ENCODE measurements around the gene WWOX. TPM values are rescaled to one million over a fixed set of nuclear protein-coding genes. Genes with fewer than 3 reads are reported as not detected.

WWOX gene
- total RNA-seq, 1 donor from 2014 or later: 17.8 TPM

- intact Hi-C loops (cut with micrococcal nuclease): no loop called here
- DNase-seq (ENCODE audit: low spot score): no peak
- Mint-ChIP-seq H3K4me3 (no peak overlapping the region), H3K36me3 (ENCODE audit: low read depth) (no peaks in the 10 kb centered on the region), H3K27me3 (ENCODE audit: insufficient read depth) (no peaks in the 10 kb centered on the region), H3K4me1 (ENCODE audit: low read depth) (peaks cover 13% of the 10 kb centered on the region), H3K27ac (no peak overlapping the region), H3K9me3 (no peaks in the 10 kb centered on the region)
Observed at GRCh38 chr16:78137179-78137578, 37.7 kb downstream of the WWOX start.

GRCh38 chr16:78137782-78138616 is 38.5 kb downstream of the WWOX start:
- no peak overlapping the region for H3K27ac Mint-ChIP-seq
- no peak overlapping the region for H3K4me3 Mint-ChIP-seq
- DNase-seq (ENCODE audit: low spot score): no peak
- H3K27me3 Mint-ChIP-seq (ENCODE audit: insufficient read depth): no peaks in the 10 kb centered on the region
- peaks cover 13% of the 10 kb centered on the region for H3K4me1 Mint-ChIP-seq (ENCODE audit: low read depth)
- H3K36me3 Mint-ChIP-seq (ENCODE audit: low read depth): no peaks in the 10 kb centered on the region
- no peaks in the 10 kb centered on the region for H3K9me3 Mint-ChIP-seq
- intact Hi-C loops (cut with micrococcal nuclease): no loop called here

- DNase-seq (ENCODE audit: low spot score): no peak
- Mint-ChIP-seq H3K4me1 (ENCODE audit: low read depth) (no peaks in the 10 kb centered on the region), H3K9me3 (no peaks in the 10 kb centered on the region), H3K4me3 (no peak overlapping the region), H3K36me3 (ENCODE audit: low read depth) (no peaks in the 10 kb centered on the region), H3K27ac (no peak overlapping the region), H3K27me3 (ENCODE audit: insufficient read depth) (no peaks in the 10 kb centered on the region)
- intact Hi-C loops (cut with micrococcal nuclease): no loop called here
Observed at GRCh38 chr16:78140818-78141466, 41.5 kb downstream of the WWOX start.

DNA sequence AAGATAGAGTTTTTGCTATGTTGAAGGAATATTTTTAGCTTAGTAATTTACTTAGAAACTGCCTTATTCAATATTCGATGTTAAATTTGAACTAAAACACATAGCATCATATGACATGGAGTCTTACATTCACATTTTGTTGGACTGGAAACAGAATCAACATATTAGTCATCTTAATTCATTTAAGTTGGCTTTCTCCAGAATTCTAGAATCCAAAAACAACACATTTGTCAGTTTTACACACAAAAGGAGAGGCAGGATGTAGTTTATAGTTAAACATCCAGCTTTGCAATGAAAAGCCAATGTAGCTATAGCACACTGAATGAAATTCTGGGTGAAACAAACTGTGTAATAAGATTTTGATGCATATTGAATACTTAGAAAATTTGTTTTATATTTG is 43.3 kb downstream of the WWOX start:
- intact Hi-C loops (cut with micrococcal nuclease): no loop called here
- H3K36me3 Mint-ChIP-seq (ENCODE audit: low read depth): no peaks in the 10 kb centered on the region
- no peak overlapping the region for H3K27ac Mint-ChIP-seq

DNA sequence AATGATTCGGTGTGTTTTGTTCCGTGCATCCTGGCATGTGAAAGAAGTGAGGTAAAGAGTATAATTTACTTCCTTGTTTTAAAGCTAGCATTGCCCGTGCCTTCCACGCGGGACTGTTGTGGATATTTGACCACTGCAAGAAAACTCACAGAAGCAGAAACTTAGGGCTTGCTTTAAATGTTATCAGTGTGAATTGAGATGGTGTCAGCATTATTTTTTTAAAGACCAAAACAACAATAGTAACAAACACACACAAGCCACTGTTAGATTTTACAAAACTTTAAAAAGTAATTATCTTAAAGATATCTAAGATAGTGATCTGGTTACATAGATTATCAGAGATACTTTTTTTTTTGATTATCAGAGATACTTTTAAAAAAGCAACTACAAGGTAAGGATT is 47.4 kb downstream of the WWOX start:
- no peak for DNase-seq (ENCODE audit: low spot score)
- H3K4me1 Mint-ChIP-seq (ENCODE audit: low read depth): no peaks in the 10 kb centered on the region
- no peak overlapping the region for H3K4me3 Mint-ChIP-seq

More for the DNA sequence above, 43.3 kb downstream of the WWOX start:
- no peak for DNase-seq (ENCODE audit: low spot score)
- Mint-ChIP-seq H3K4me1 (ENCODE audit: low read depth) (no peaks in the 10 kb centered on the region), H3K27me3 (ENCODE audit: insufficient read depth) (no peaks in the 10 kb centered on the region), H3K9me3 (no peaks in the 10 kb centered on the region), H3K4me3 (no peak overlapping the region)

GRCh38 chr16:78147911-78148401 is 48.5 kb downstream of the WWOX start:
- Mint-ChIP-seq H3K36me3 (ENCODE audit: low read depth) (no peaks in the 10 kb centered on the region), H3K27me3 (ENCODE audit: insufficient read depth) (no peaks in the 10 kb centered on the region), H3K4me3 (no peak overlapping the region), H3K4me1 (ENCODE audit: low read depth) (no peaks in the 10 kb centered on the region), H3K27ac (no peak overlapping the region), H3K9me3 (no peaks in the 10 kb centered on the region)
- no peak for DNase-seq (ENCODE audit: low spot score)
- intact Hi-C loops (cut with micrococcal nuclease): no loop called here

More for the DNA sequence above, 47.4 kb downstream of the WWOX start:
- no peaks in the 10 kb centered on the region for H3K27me3 Mint-ChIP-seq (ENCODE audit: insufficient read depth)
- intact Hi-C loops (cut with micrococcal nuclease): no loop called here
- H3K36me3 Mint-ChIP-seq (ENCODE audit: low read depth): no peaks in the 10 kb centered on the region
- H3K27ac Mint-ChIP-seq: no peak overlapping the region
- H3K9me3 Mint-ChIP-seq: no peaks in the 10 kb centered on the region

GRCh38 chr16:78150233-78150632 is 50.8 kb downstream of the WWOX start:
- H3K36me3 Mint-ChIP-seq (ENCODE audit: low read depth): no peaks in the 10 kb centered on the region
- H3K4me3 Mint-ChIP-seq: no peak overlapping the region
- H3K9me3 Mint-ChIP-seq: no peaks in the 10 kb centered on the region
- no peak for DNase-seq (ENCODE audit: low spot score)
- no peak overlapping the region for H3K27ac Mint-ChIP-seq
- H3K4me1 Mint-ChIP-seq (ENCODE audit: low read depth): no peaks in the 10 kb centered on the region
- intact Hi-C loops (cut with micrococcal nuclease): no loop called here
- H3K27me3 Mint-ChIP-seq (ENCODE audit: insufficient read depth): no peaks in the 10 kb centered on the region

- intact Hi-C loops (cut with micrococcal nuclease): no loop called here
- H3K27me3 Mint-ChIP-seq (ENCODE audit: insufficient read depth): no peaks in the 10 kb centered on the region
- no peak for DNase-seq (ENCODE audit: low spot score)
- H3K9me3 Mint-ChIP-seq: no peaks in the 10 kb centered on the region
- no peaks in the 10 kb centered on the region for H3K4me1 Mint-ChIP-seq (ENCODE audit: low read depth)
- H3K36me3 Mint-ChIP-seq (ENCODE audit: low read depth): no peaks in the 10 kb centered on the region
- no peak overlapping the region for H3K4me3 Mint-ChIP-seq
- H3K27ac Mint-ChIP-seq: no peak overlapping the region
Observed at GRCh38 chr16:78154729-78155461, 55.4 kb downstream of the WWOX start.

GRCh38 chr16:78155791-78156345 is 56.4 kb downstream of the WWOX start:
- no peaks in the 10 kb centered on the region for H3K27me3 Mint-ChIP-seq (ENCODE audit: insufficient read depth)
- H3K9me3 Mint-ChIP-seq: no peaks in the 10 kb centered on the region
- H3K4me1 Mint-ChIP-seq (ENCODE audit: low read depth): no peaks in the 10 kb centered on the region
- H3K4me3 Mint-ChIP-seq: no peak overlapping the region
- DNase-seq (ENCODE audit: low spot score): no peak
- H3K27ac Mint-ChIP-seq: no peak overlapping the region
- intact Hi-C loops (cut with micrococcal nuclease): no loop called here
- H3K36me3 Mint-ChIP-seq (ENCODE audit: low read depth): no peaks in the 10 kb centered on the region

DNA sequence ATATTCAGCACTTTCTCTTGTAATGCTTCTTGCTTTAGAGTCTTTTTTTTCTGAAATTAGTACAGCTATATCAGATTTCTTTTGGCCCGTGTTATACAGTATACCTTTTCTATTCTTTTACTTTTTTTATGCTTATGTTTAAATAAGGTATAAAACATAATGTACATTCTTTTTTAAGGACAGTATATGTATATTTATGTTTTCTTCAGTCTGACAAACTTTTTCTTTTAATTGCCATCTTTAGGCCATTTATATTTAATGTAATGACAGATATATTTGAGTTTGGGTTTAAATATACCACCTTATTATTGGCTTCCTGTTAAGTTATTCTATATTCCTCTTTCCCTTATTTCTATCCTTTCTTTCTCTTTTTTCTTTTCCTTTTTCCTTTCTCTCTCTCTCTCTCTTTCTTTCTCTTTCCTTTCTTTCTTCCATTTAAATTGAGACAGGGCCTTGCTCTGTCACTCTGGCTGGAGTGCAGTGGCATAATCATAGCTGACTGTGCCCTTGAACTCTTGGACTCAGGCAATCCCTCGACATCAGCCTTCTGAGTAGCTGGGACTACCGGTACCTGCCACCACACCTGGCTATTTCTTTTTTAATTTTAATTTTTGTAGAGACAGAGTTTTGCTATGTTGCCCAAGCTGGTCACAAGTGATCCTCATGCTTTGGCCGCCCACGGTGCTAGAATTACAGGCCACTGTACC is 61.7 kb downstream of the WWOX start:
- intact Hi-C loops (cut with micrococcal nuclease): no loop called here
- Mint-ChIP-seq H3K27ac (no peak overlapping the region), H3K4me1 (ENCODE audit: low read depth) (no peaks in the 10 kb centered on the region), H3K27me3 (ENCODE audit: insufficient read depth) (no peaks in the 10 kb centered on the region), H3K36me3 (ENCODE audit: low read depth) (peaks cover 1% of the 10 kb centered on the region), H3K4me3 (no peak overlapping the region), H3K9me3 (peaks cover 8% of the 10 kb centered on the region)
- no peak for DNase-seq (ENCODE audit: low spot score)

DNA sequence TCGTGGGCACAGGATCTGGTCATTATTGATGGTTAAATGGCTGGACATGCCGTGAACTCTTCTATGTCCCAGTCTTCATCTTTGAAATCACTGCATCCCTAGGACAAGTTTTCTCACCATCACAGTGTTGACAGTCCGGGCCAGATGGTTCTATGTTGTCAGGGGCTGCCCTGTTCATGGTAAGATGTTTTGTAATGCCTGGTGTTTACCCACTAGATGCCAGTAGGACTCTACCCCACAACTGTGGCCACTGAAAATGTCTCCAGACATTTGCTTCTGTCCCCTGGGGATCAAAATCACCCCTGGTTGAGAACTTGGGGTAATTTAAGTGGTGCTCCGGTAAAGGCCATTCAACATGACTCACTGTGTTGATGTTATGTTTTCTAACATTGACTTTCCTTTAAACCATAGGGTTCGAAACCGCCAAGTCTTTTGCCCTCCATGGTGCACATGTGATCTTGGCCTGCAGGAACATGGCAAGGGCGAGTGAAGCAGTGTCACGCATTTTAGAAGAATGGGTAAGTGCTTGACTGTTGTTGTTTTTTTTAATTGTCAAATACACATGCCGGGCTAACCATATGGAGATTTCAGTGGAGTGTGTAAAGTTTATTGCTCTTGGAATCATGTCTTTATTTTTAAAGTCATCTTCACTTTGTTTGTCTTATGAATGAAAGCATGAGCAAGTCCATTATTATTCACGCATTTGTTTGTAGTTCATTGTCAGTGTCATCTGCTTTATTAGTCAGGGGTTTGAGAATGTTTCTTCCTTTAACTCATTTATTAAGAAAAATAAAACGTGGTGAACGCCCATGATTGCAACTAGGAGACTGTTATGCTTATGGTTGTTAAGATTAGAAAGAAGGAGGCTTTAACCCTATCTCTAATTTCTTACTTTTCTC is 64.6 kb downstream of the WWOX start:
- intact Hi-C loops (cut with micrococcal nuclease): no loop called here
- H3K27ac Mint-ChIP-seq: no peak overlapping the region
- no peaks in the 10 kb centered on the region for H3K4me1 Mint-ChIP-seq (ENCODE audit: low read depth)
- H3K27me3 Mint-ChIP-seq (ENCODE audit: insufficient read depth): no peaks in the 10 kb centered on the region
- H3K9me3 Mint-ChIP-seq: peaks cover 8% of the 10 kb centered on the region
- DNase-seq (ENCODE audit: low spot score): no peak
- no peak overlapping the region for H3K4me3 Mint-ChIP-seq
- H3K36me3 Mint-ChIP-seq (ENCODE audit: low read depth): peaks cover 1% of the 10 kb centered on the region

Data from activated T-helper 1 cell treated with anti-CD3 and anti-CD28 coated beads, Interleukin-12 subunit alpha, Interleukin-12 subunit beta, Interleukin-2, Interleukin-4 antibody, amounts not matched to agents 30 ng/mL and 10 ng/mL and 1 ng/mL, durations not matched to agents 14 hours and 24 hours and 36 hours (primary cell).